Measurements from ENCODE around the gene XPNPEP1. TPM values are rescaled to one million over a fixed set of nuclear protein-coding genes. Genes with fewer than 3 reads are reported as not detected.
A peak's percentile ranks its signal among the peaks of the same experiment; 100 is the strongest.

XPNPEP1 gene
- polyA plus RNA-seq, 1 of the 3 experiments (the other 2 are of a cell fraction): 167 TPM

DNA sequence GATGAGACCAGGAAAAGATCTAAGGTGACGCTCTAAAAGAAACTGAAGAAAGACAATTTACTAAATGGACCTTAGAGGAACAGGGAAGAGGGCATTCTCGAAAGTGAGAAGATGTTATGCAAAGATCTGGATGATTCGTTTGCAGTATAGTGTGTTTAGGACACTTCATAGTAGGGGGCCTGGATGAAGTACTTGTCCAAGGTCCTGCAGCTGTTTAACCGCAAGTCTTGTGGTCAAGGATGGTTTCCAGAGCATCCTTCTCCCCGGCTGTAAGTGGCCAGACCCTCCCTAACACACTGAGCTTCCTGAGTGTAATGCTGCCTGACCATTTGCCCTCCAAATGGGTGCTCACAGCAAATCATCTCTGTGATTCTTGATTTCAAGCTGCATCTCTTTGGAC lies 101.6 kb downstream of the XPNPEP1 start:
- Histone ChIP-seq H3K9me3 (no peaks in the 10 kb centered on the region), H4K20me1 (ENCODE audit: insufficient read depth) (no peaks in the 10 kb centered on the region), H3K4me1 (ENCODE audit: control insufficient read depth in 1 of 2, insufficient read depth in 2 of 2, low read depth in 1 of 2, low read length in 1 of 2) (no peaks in the 10 kb centered on the region), H3K9me2 (no peaks in the 10 kb centered on the region), H3F3A (replicated peaks; ENCODE audit: insufficient read depth) (no peaks in the 10 kb centered on the region), H3K4me2 (no peak overlapping the region), H3K36me3 (replicated peaks in 1 of 2; ENCODE audit: control insufficient read depth in 1 of 2, insufficient read depth in 2 of 2, low read length in 1 of 2) (no peaks in the 10 kb centered on the region), H3K27ac (ENCODE audit: low read depth in 2 of 2, low read length in 1 of 2) (no peak overlapping the region), H3K4me3 (ENCODE audit: low read depth in 2 of 2, low read length in 1 of 2) (no peak overlapping the region), H3K27me3 (ENCODE audit: insufficient read depth) (no peaks in the 10 kb centered on the region), H3K79me2 (ENCODE audit: insufficient read depth) (no peaks in the 10 kb centered on the region), H3K9ac (no peak overlapping the region), H2AFZ (ENCODE audit: low read depth) (no peak overlapping the region)
- ChIA-PET CTCF (no interaction called here), POLR2A (no interaction called here)
- TF ChIP-seq SMC3 (IDR thresholded peaks at IDR 0.05; ENCODE audit: low read depth, low read length) (no peak), NFIC (IDR thresholded peaks at IDR 0.05; ENCODE audit: borderline replicate concordance) (no peak), EP300 (IDR thresholded peaks at IDR 0.05; ENCODE audit: borderline replicate concordance in 1 of 2, low read depth in 1 of 2, low read length in 1 of 2) (no peak), RCOR1 (IDR thresholded peaks at IDR 0.05; ENCODE audit: low read length) (no peak), JUND (IDR thresholded peaks at IDR 0.05) (no peak)
- TF ChIP-seq, protein P1, sequence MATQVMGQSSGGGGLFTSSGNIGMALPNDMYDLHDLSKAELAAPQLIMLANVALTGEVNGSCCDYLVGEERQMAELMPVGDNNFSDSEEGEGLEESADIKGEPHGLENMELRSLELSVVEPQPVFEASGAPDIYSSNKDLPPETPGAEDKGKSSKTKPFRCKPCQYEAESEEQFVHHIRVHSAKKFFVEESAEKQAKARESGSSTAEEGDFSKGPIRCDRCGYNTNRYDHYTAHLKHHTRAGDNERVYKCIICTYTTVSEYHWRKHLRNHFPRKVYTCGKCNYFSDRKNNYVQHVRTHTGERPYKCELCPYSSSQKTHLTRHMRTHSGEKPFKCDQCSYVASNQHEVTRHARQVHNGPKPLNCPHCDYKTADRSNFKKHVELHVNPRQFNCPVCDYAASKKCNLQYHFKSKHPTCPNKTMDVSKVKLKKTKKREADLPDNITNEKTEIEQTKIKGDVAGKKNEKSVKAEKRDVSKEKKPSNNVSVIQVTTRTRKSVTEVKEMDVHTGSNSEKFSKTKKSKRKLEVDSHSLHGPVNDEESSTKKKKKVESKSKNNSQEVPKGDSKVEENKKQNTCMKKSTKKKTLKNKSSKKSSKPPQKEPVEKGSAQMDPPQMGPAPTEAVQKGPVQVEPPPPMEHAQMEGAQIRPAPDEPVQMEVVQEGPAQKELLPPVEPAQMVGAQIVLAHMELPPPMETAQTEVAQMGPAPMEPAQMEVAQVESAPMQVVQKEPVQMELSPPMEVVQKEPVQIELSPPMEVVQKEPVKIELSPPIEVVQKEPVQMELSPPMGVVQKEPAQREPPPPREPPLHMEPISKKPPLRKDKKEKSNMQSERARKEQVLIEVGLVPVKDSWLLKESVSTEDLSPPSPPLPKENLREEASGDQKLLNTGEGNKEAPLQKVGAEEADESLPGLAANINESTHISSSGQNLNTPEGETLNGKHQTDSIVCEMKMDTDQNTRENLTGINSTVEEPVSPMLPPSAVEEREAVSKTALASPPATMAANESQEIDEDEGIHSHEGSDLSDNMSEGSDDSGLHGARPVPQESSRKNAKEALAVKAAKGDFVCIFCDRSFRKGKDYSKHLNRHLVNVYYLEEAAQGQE (IDR thresholded peaks at IDR 0.05; ENCODE audit: low read depth, low read length): 0 out of 2 replicates have a peak, but pooled peaks have one; percentile 25
- WGBS (ENCODE audit: low lambda C conversion rate): 5% methylated on average over 5 of the region's 5 CpGs
- no peak for DNase-seq

DNA sequence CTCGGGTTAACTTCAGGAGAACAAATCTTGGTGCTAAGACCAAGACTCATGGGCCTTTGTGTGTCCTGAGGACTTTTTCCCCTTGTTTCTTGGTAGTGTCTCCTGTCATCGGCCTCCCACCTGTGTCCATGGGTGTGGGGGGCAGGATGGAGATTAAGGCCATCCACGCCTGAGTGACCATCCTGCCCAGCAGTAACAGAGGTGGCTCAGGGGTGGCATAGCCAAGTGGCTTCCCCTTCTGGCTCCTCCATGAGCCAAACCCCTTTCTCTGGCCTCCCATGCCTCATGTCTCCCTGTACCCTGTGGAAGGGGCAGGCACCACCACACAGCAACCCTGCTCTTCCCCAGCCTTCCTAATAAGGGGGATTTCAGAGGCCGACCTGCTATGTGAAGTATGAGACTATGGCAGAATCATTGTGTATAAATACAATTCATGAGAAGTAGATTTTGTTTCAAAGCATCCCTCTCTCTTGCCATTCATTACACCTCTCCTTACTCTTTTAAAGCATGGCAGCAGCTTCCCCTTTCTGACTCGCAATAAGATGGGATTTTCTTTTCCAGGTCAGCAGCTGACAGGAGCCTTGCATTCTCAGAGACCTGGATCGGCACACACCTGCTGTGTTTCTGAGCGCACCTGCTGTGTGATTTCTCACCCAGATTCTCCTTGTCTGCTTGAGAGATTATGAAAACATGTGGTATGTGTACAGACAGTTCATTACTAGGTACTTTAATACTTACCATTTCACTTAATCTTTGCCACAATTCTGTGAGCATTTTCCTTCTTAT lies 102.5 kb downstream of the XPNPEP1 start:
- H3K27ac ChIP-seq (ENCODE audit: low read depth in 2 of 2, low read length in 1 of 2): no peak overlapping the region
- no peaks in the 10 kb centered on the region for H3K9me3 ChIP-seq
- H3K4me3 ChIP-seq (ENCODE audit: low read depth in 2 of 2, low read length in 1 of 2): no peak overlapping the region
- H3F3A ChIP-seq (replicated peaks; ENCODE audit: insufficient read depth): no peaks in the 10 kb centered on the region
- 19% methylated on average over 7 of the region's 7 CpGs for WGBS (ENCODE audit: low lambda C conversion rate)
- ChIA-PET CTCF (no interaction called here), POLR2A (no interaction called here)
- H2AFZ ChIP-seq (ENCODE audit: low read depth): no peak overlapping the region
- H3K79me2 ChIP-seq (ENCODE audit: insufficient read depth): no peaks in the 10 kb centered on the region
- no peak for DNase-seq
- no peak overlapping the region for H3K9ac ChIP-seq
- no peaks in the 10 kb centered on the region for H3K36me3 ChIP-seq (replicated peaks in 1 of 2; ENCODE audit: control insufficient read depth in 1 of 2, insufficient read depth in 2 of 2, low read length in 1 of 2)
- no peaks in the 10 kb centered on the region for H4K20me1 ChIP-seq (ENCODE audit: insufficient read depth)
- H3K4me1 ChIP-seq (ENCODE audit: control insufficient read depth in 1 of 2, insufficient read depth in 2 of 2, low read depth in 1 of 2, low read length in 1 of 2): no peaks in the 10 kb centered on the region
- H3K9me2 ChIP-seq: no peaks in the 10 kb centered on the region
- no peaks in the 10 kb centered on the region for H3K27me3 ChIP-seq (ENCODE audit: insufficient read depth)
- H3K4me2 ChIP-seq: no peak overlapping the region
- no peak for TF ChIP-seq SMC3 (IDR thresholded peaks at IDR 0.05; ENCODE audit: low read depth, low read length)
- no peak for TF ChIP-seq RFX5 (IDR thresholded peaks at IDR 0.05; ENCODE audit: low read length)
- TF ChIP-seq CTCF (IDR thresholded peaks at IDR 0.05): no peak
- TF ChIP-seq, protein P2, sequence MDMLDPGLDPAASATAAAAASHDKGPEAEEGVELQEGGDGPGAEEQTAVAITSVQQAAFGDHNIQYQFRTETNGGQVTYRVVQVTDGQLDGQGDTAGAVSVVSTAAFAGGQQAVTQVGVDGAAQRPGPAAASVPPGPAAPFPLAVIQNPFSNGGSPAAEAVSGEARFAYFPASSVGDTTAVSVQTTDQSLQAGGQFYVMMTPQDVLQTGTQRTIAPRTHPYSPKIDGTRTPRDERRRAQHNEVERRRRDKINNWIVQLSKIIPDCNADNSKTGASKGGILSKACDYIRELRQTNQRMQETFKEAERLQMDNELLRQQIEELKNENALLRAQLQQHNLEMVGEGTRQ (IDR thresholded peaks at IDR 0.05; ENCODE audit: borderline replicate concordance, low read depth, low read length): no peak
- no peak for TF ChIP-seq YY1 (IDR thresholded peaks at IDR 0.05; ENCODE audit: low read depth)
- no peak for TF ChIP-seq POLR2AphosphoS5 (IDR thresholded peaks at IDR 0.05; ENCODE audit: low read depth, low read length)
- TF ChIP-seq IRF3 (IDR thresholded peaks at IDR 0.05; ENCODE audit: low read depth, low read length): no peak
- TF ChIP-seq MAX (IDR thresholded peaks at IDR 0.05; ENCODE audit: low read depth): no peak
- no peak for TF ChIP-seq MEF2A (IDR thresholded peaks at IDR 0.05; ENCODE audit: borderline replicate concordance, low read depth)
- TF ChIP-seq EP300 (IDR thresholded peaks at IDR 0.05; ENCODE audit: borderline replicate concordance in 1 of 2, low read depth in 1 of 2, low read length in 1 of 2): no peak
- TF ChIP-seq, protein P3, sequence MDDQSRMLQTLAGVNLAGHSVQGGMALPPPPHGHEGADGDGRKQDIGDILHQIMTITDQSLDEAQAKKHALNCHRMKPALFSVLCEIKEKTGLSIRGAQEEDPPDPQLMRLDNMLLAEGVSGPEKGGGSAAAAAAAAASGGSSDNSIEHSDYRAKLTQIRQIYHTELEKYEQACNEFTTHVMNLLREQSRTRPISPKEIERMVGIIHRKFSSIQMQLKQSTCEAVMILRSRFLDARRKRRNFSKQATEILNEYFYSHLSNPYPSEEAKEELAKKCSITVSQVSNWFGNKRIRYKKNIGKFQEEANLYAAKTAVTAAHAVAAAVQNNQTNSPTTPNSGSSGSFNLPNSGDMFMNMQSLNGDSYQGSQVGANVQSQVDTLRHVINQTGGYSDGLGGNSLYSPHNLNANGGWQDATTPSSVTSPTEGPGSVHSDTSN (IDR thresholded peaks at IDR 0.05): no peak
- TF ChIP-seq TAF1 (IDR thresholded peaks at IDR 0.05; ENCODE audit: borderline replicate concordance, low read depth, low read length): no peak
- no peak for TF ChIP-seq TCF12 (IDR thresholded peaks at IDR 0.05)
- TF ChIP-seq EZH2phosphoT487 (IDR thresholded peaks at IDR 0.05; ENCODE audit: borderline replicate concordance, low read depth): no peak

Data from SK-N-SH (cell line).